ENCODE results near the gene MEP1B. TPM values are rescaled to one million over a fixed set of nuclear protein-coding genes. Genes with fewer than 3 reads are reported as not detected.

MEP1B gene
- total and polyA plus RNA-seq, 9 donors: 0.10 to 0.72 (median 0.10) TPM; not detected in 6

DNA sequence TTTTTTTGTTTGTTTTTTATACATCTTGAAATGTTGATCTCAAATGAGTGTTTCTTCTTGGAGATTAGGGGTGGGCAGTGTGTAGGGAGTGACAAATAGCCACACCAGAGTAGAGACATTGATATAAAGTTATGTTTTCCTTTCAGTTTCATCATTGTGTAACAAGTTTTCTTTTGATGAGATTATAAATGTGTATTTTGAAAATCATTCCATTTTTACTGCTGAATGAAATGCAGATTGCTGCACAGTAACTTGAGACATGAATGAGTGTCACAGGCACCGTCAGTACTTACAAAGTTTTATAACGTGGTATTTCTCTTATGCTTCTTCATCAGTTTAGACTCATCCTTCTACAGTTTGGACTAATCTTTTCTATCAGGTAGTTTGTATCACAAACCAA lies 370 bp downstream of the MEP1B start:
- TF ChIP-seq, protein P1, sequence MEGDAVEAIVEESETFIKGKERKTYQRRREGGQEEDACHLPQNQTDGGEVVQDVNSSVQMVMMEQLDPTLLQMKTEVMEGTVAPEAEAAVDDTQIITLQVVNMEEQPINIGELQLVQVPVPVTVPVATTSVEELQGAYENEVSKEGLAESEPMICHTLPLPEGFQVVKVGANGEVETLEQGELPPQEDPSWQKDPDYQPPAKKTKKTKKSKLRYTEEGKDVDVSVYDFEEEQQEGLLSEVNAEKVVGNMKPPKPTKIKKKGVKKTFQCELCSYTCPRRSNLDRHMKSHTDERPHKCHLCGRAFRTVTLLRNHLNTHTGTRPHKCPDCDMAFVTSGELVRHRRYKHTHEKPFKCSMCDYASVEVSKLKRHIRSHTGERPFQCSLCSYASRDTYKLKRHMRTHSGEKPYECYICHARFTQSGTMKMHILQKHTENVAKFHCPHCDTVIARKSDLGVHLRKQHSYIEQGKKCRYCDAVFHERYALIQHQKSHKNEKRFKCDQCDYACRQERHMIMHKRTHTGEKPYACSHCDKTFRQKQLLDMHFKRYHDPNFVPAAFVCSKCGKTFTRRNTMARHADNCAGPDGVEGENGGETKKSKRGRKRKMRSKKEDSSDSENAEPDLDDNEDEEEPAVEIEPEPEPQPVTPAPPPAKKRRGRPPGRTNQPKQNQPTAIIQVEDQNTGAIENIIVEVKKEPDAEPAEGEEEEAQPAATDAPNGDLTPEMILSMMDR (IDR thresholded peaks at IDR 0.05): no peak
- TF ChIP-seq POLR2A (IDR thresholded peaks at IDR 0.05) (no peak), EP300 (IDR thresholded peaks at IDR 0.05) (no peak)
- no peak overlapping the region for H3K4me3 ChIP-seq
- intact Hi-C loops (cut with DNase I): no loop called here
- no peaks in the 10 kb centered on the region for H3K36me3 ChIP-seq
- H3K4me1 ChIP-seq (ENCODE audit: insufficient read depth): no peaks in the 10 kb centered on the region
- WGBS, 3 donors: 50 to 63% (median 51%) methylated on average over 2 of the region's 2 CpGs
- H3K27ac ChIP-seq: no peak overlapping the region
- no peaks in the 10 kb centered on the region for H3K27me3 ChIP-seq
- no peak for DNase-seq
- H3K9me3 ChIP-seq: no peaks in the 10 kb centered on the region

DNA sequence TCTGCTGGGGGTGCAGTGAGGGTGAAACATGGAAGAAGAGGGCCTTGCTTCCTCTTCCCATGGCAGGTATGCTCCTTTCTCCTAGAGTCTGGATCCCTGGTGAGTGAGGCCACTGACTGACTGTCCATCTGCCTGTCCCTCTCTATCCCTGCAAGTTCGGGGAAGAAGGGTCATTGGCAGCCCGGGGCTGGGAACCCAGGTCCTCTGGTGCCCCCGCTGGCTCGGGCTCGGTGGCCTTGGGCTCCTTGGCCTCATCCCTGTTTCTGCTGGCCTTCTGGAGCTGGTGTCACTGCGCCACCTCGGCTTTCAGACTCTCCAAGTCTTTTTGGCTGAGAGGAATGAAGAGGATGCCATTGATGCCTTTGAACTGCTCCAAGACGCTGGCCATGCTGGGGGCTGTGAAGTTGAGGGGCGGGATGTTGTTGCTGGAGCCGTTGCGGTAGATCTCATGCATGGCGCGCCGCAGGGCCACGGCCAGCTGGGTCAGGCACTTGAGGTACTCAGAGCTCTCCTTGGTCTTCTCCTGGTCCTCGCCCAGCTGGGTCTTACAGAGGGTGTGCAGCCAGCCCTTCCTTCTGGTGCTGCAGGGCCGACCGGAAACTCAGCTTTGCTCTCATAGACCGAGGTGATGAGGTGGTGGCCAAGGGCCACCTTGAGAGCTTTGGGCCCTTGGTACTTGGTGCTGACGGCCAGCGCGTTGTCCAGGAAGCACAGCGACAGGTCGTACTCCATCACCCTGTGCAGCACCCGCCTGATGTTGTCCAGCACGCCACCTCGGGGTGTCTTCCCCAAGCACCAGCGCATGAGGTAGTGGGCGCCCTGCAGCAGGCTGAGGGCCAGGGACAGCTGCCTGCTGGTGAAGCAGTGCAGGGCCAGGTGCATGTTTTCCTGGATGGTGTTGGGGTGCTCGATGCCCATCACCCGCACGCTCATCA lies 6.3 kb downstream of the MEP1B start:
- no peaks in the 10 kb centered on the region for H3K36me3 ChIP-seq
- no peaks in the 10 kb centered on the region for H3K4me1 ChIP-seq (ENCODE audit: insufficient read depth)
- intact Hi-C loops (cut with DNase I): no loop called here
- 94 to 96% (median 95%) methylated on average over 28 to 32 of the region's 32 CpGs for WGBS, 3 donors
- H3K27me3 ChIP-seq: no peaks in the 10 kb centered on the region
- TF ChIP-seq, protein P1 (IDR thresholded peaks at IDR 0.05): no peak
- no peak for TF ChIP-seq POLR2A (IDR thresholded peaks at IDR 0.05)
- TF ChIP-seq EP300 (IDR thresholded peaks at IDR 0.05): no peak
- no peak overlapping the region for H3K4me3 ChIP-seq
- no peak for DNase-seq
- H3K27ac ChIP-seq: no peak overlapping the region
- H3K9me3 ChIP-seq: no peaks in the 10 kb centered on the region

DNA sequence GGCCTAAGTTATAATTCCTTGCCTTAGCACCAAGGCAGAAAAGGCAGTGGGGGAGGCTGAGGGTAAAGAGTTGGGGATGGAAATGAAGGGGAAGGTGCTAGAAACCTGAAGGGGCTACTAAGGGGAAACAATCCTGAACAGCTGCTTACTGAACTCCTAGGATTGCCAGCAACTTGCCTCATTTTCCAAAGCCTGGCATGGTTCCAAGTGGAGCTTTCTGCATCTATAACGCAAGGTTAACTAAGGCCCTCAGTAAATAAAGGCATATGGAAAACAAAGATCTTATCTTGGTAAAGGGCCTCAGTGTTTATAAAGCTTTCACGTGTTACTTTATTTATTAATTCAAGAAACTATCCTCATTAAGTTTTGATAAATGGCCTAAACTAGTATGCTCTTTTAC lies 10.9 kb downstream of the MEP1B start:
- no peaks in the 10 kb centered on the region for H3K27me3 ChIP-seq
- H3K27ac ChIP-seq: no peak overlapping the region
- no peak for DNase-seq
- intact Hi-C loops (cut with DNase I): no loop called here
- no peaks in the 10 kb centered on the region for H3K9me3 ChIP-seq
- no peaks in the 10 kb centered on the region for H3K4me1 ChIP-seq (ENCODE audit: insufficient read depth)
- no peak for TF ChIP-seq POLR2A (IDR thresholded peaks at IDR 0.05)
- TF ChIP-seq EP300 (IDR thresholded peaks at IDR 0.05): no peak
- TF ChIP-seq, protein P1 (IDR thresholded peaks at IDR 0.05): no peak
- H3K4me3 ChIP-seq: no peak overlapping the region
- 24 to 43% (median 30%) methylated on average over 2 of the region's 2 CpGs for WGBS, 3 donors
- H3K36me3 ChIP-seq: no peaks in the 10 kb centered on the region

DNA sequence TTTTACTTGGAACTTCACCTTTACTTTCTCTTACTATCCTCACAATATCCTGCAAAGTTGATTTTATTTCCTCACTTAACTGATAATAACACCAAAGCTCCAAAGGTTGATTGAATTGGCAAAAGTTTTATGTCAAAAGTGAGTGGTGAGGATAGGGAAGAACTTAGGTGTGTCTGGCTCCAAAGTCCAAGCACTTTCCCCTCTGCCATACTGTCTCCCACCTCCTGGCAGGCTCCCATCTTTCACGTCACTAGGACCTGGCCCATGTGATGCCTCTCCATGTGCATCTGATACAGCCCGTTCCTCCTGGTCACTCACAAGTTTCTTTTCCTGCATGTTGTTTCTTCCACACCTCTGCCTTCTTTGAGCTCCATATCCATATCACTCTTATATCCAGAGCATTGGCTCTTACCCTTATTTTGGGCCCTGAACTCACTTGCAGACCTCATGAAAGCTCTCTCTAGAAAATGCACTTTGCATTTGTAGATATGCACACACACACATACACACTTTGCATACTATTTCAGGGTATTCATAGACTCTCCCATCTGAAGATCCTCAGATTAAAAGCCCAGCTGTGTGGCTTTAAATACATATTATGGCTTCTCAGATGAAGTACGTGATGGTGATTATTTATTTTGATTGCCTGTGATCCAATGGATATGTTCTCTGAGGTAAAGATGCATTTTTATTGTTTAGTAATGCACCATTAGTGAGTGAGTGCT lies 12.3 kb downstream of the MEP1B start:
- Histone ChIP-seq H3K4me1 (ENCODE audit: insufficient read depth) (no peaks in the 10 kb centered on the region), H3K4me3 (no peak overlapping the region), H3K36me3 (no peaks in the 10 kb centered on the region), H3K9me3 (no peaks in the 10 kb centered on the region), H3K27ac (no peak overlapping the region), H3K27me3 (no peaks in the 10 kb centered on the region)
- 80 to 86% (median 85%) methylated on average over 3 of the region's 3 CpGs for WGBS, 3 donors
- no peak for DNase-seq
- intact Hi-C loops (cut with DNase I): no loop called here
- TF ChIP-seq, protein P1 (IDR thresholded peaks at IDR 0.05): no peak

Measured in ovary (tissue), 9 donors.